ENCODE results near the gene ERCC2. TPM values are rescaled to one million over a fixed set of nuclear protein-coding genes. Genes with fewer than 3 reads are reported as not detected.

Gene ERCC2
- total RNA-seq, 2 donors from 2014 or later = 87.9 to 105 TPM

- Mint-ChIP-seq H3K4me3 (no peak overlapping the region), H3K27ac (no peak overlapping the region)
Measured at GRCh38 chr19:45358213-45358792, 12.1 kb downstream of the ERCC2 start.

GRCh38 chr19:45357445-45357783 is 13.0 kb downstream of the ERCC2 start:
- H3K27ac Mint-ChIP-seq = no peak overlapping the region
- no peaks in the 10 kb centered on the region for H3K4me1 Mint-ChIP-seq
- no peak overlapping the region for H3K4me3 Mint-ChIP-seq
- peaks cover 81% of the 10 kb centered on the region for H3K36me3 Mint-ChIP-seq (ENCODE audit: low read depth)
- 96 to 97% methylated on average over 6 to 11 of the region's 11 CpGs for WGBS, 2 experiments (ENCODE audit: insufficient coverage in 1 of 2, insufficient read length in 1 of 2)
- H3K36me3 ChIP-seq (ENCODE audit: control insufficient read depth, insufficient read depth, low read length) = peaks cover 66% of the 10 kb centered on the region
- no peak overlapping the region for H3K4me3 ChIP-seq (ENCODE audit: low read length)
- DNase-seq = no peak
- no peaks in the 10 kb centered on the region for H3K27me3 ChIP-seq (ENCODE audit: control insufficient read depth, insufficient read depth, low read length, poor library complexity, severe bottlenecking)
- no peaks in the 10 kb centered on the region for H3K27me3 Mint-ChIP-seq (ENCODE audit: insufficient read depth)
- TF ChIP-seq CTCF (conservative IDR thresholded peaks at IDR 0.05) = no peak
- H3K9ac ChIP-seq (ENCODE audit: extremely low read depth, low read length, poor library complexity, severe bottlenecking) = no peak overlapping the region
- no peaks in the 10 kb centered on the region for H3K4me1 ChIP-seq (ENCODE audit: control insufficient read depth, insufficient read depth, low read length)
- H3K27ac ChIP-seq (ENCODE audit: low read depth, low read length) = no peak overlapping the region
- no peaks in the 10 kb centered on the region for H3K9me3 Mint-ChIP-seq
- H3K9me3 ChIP-seq (ENCODE audit: control insufficient read depth, low read length) = peaks cover 8% of the 10 kb centered on the region

More at GRCh38 chr19:45358213-45358792, 12.1 kb downstream of the ERCC2 start:
- H3K27ac ChIP-seq (ENCODE audit: low read depth, low read length) = no peak overlapping the region
- no peak for DNase-seq
- Mint-ChIP-seq H3K36me3 (ENCODE audit: low read depth) (peaks cover 80% of the 10 kb centered on the region), H3K4me1 (no peaks in the 10 kb centered on the region), H3K9me3 (no peaks in the 10 kb centered on the region), H3K27me3 (ENCODE audit: insufficient read depth) (no peaks in the 10 kb centered on the region)
- H3K4me3 ChIP-seq (ENCODE audit: low read length) = no peak overlapping the region
- 96 to 100% methylated on average over 1 to 12 of the region's 12 CpGs for WGBS, 2 experiments (ENCODE audit: insufficient coverage in 1 of 2, insufficient read length in 1 of 2)
- no peak for TF ChIP-seq CTCF (conservative IDR thresholded peaks at IDR 0.05)
- H3K27me3 ChIP-seq (ENCODE audit: control insufficient read depth, insufficient read depth, low read length, poor library complexity, severe bottlenecking) = no peaks in the 10 kb centered on the region
- no peaks in the 10 kb centered on the region for H3K4me1 ChIP-seq (ENCODE audit: control insufficient read depth, insufficient read depth, low read length)
- peaks cover 63% of the 10 kb centered on the region for H3K36me3 ChIP-seq (ENCODE audit: control insufficient read depth, insufficient read depth, low read length)
- no peak overlapping the region for H3K9ac ChIP-seq (ENCODE audit: extremely low read depth, low read length, poor library complexity, severe bottlenecking)
- peaks cover 8% of the 10 kb centered on the region for H3K9me3 ChIP-seq (ENCODE audit: control insufficient read depth, low read length)

- Mint-ChIP-seq H3K27me3 (ENCODE audit: insufficient read depth) (no peaks in the 10 kb centered on the region), H3K36me3 (ENCODE audit: low read depth) (peaks cover 77% of the 10 kb centered on the region), H3K9me3 (no peaks in the 10 kb centered on the region), H3K4me1 (no peaks in the 10 kb centered on the region), H3K27ac (no peak overlapping the region), H3K4me3 (no peak overlapping the region)
- Histone ChIP-seq H3K9me3 (ENCODE audit: control insufficient read depth, low read length) (peaks cover 8% of the 10 kb centered on the region), H3K4me1 (ENCODE audit: control insufficient read depth, insufficient read depth, low read length) (no peaks in the 10 kb centered on the region), H3K27me3 (ENCODE audit: control insufficient read depth, insufficient read depth, low read length, poor library complexity, severe bottlenecking) (no peaks in the 10 kb centered on the region), H3K27ac (ENCODE audit: low read depth, low read length) (no peak overlapping the region), H3K4me3 (ENCODE audit: low read length) (no peak overlapping the region), H3K9ac (ENCODE audit: extremely low read depth, low read length, poor library complexity, severe bottlenecking) (no peak overlapping the region), H3K36me3 (ENCODE audit: control insufficient read depth, insufficient read depth, low read length) (peaks cover 68% of the 10 kb centered on the region)
- 92 to 97% methylated on average over 14 to 20 of the region's 20 CpGs for WGBS, 2 experiments (ENCODE audit: insufficient coverage in 1 of 2, insufficient read length in 1 of 2)
- no peak for DNase-seq
- TF ChIP-seq CTCF (conservative IDR thresholded peaks at IDR 0.05) = no peak
Measured at GRCh38 chr19:45356760-45357444, 13.5 kb downstream of the ERCC2 start.
